Measurements from ENCODE around the gene C7orf33.

Gene C7orf33

DNA sequence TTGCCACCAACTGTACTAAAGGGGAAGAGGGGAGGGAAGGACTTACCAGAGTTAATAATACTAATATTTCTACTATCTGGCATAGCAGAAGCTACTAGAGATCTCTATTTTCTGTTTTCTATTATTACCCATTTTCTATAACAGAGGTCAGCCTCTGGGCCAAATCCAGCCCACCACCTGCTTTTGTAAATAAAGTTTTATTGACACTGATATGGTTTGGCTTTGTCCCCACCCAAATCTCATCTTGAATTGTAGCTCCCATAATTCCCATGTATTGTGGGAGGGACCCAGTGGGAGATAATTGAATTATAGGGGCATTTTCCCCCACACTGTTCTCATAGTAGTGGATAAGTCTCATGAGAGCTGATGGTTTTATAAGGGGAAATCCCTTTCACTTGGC, 62.2 kb downstream of the C7orf33 start:
- no peak overlapping the region for H3K4me3 ChIP-seq (replicated peaks; ENCODE audit: low read depth, low read length)
- H3K36me3 ChIP-seq (ENCODE audit: control insufficient read depth, insufficient read depth, low read length) = no peaks in the 10 kb centered on the region
- TF ChIP-seq, protein P1, sequence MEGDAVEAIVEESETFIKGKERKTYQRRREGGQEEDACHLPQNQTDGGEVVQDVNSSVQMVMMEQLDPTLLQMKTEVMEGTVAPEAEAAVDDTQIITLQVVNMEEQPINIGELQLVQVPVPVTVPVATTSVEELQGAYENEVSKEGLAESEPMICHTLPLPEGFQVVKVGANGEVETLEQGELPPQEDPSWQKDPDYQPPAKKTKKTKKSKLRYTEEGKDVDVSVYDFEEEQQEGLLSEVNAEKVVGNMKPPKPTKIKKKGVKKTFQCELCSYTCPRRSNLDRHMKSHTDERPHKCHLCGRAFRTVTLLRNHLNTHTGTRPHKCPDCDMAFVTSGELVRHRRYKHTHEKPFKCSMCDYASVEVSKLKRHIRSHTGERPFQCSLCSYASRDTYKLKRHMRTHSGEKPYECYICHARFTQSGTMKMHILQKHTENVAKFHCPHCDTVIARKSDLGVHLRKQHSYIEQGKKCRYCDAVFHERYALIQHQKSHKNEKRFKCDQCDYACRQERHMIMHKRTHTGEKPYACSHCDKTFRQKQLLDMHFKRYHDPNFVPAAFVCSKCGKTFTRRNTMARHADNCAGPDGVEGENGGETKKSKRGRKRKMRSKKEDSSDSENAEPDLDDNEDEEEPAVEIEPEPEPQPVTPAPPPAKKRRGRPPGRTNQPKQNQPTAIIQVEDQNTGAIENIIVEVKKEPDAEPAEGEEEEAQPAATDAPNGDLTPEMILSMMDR (IDR thresholded peaks at IDR 0.05; ENCODE audit: insufficient read depth, low read length, poor library complexity, severe bottlenecking) = no peak
- H3K27me3 ChIP-seq (replicated peaks; ENCODE audit: control insufficient read depth, insufficient read depth, low read length) = no peaks in the 10 kb centered on the region
- DNase-seq (ENCODE audit: extremely low read depth, insufficient read length) = no peak

DNA sequence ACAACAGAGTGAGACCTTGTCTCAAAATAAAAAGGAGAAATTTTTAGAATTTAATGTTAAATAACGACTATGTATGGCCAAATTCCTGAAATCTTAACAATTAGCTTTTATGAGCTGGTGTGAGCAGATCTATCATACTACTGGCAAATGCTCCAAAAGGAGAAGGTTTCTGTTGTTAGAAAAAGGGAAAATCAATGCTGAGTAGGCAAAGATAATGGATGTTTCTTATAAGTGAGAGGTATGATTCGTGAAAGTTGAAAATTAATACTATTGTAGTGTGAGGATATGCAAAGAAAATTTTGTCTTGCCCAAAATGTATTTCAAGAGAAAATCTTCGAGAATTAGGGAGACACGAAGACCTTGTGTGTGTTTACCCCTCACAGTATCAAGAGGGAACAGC, 67.4 kb downstream of the C7orf33 start:
- no peak for DNase-seq (ENCODE audit: extremely low read depth, insufficient read length)
- TF ChIP-seq, protein P1 (IDR thresholded peaks at IDR 0.05; ENCODE audit: insufficient read depth, low read length, poor library complexity, severe bottlenecking) = no peak
- H3K4me3 ChIP-seq (replicated peaks; ENCODE audit: low read depth, low read length) = no peak overlapping the region
- no peaks in the 10 kb centered on the region for H3K36me3 ChIP-seq (ENCODE audit: control insufficient read depth, insufficient read depth, low read length)
- no peaks in the 10 kb centered on the region for H3K27me3 ChIP-seq (replicated peaks; ENCODE audit: control insufficient read depth, insufficient read depth, low read length)

DNA sequence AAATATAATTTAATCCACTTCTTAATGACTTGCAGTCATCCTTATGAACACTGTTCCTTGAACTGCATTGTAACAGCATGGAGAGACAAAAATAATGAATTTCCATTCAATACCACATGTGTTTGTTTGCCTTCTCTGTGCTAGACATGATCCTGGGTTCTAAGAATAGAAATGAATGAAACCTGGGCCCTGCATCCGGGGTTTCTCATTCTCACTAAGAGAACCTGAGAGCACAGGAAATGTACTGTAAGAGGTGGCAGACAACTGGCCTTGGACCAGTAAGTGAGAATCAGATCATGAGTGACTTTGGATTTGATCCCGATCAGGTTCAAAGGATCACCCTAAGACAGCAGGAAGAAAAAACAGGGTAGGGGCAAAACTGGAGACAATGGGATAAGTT, 70.9 kb downstream of the C7orf33 start:
- Histone ChIP-seq H3K4me3 (replicated peaks; ENCODE audit: low read depth, low read length) (no peak overlapping the region), H3K36me3 (ENCODE audit: control insufficient read depth, insufficient read depth, low read length) (no peaks in the 10 kb centered on the region), H3K27me3 (replicated peaks; ENCODE audit: control insufficient read depth, insufficient read depth, low read length) (no peaks in the 10 kb centered on the region)
- DNase-seq (ENCODE audit: extremely low read depth, insufficient read length) = no peak
- TF ChIP-seq, protein P1 (IDR thresholded peaks at IDR 0.05; ENCODE audit: insufficient read depth, low read length, poor library complexity, severe bottlenecking) = no peak

DNA sequence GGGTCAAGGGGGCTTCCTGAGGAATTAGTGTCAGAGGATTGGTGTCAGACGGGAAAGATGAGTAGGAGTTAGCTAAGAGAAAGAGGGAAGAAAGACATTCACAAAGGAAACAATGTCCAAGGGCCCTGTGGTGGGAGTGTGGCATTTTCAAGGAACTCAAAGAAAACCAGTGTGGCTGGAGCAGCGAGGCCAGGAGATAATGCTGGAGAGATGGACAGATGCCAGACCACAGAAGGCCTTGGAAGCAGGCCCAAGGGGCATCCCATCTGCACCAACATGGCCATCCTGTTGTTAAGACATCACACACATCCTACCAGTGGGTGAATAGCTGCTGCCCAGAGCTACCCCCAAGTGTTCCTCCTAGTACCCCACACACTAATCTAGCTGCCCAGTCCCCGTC, 72.1 kb downstream of the C7orf33 start:
- Histone ChIP-seq H3K4me3 (replicated peaks; ENCODE audit: low read depth, low read length) (no peak overlapping the region), H3K36me3 (ENCODE audit: control insufficient read depth, insufficient read depth, low read length) (no peaks in the 10 kb centered on the region), H3K27me3 (replicated peaks; ENCODE audit: control insufficient read depth, insufficient read depth, low read length) (no peaks in the 10 kb centered on the region)
- no peak for DNase-seq (ENCODE audit: extremely low read depth, insufficient read length)
- TF ChIP-seq, protein P1 (IDR thresholded peaks at IDR 0.05; ENCODE audit: insufficient read depth, low read length, poor library complexity, severe bottlenecking) = no peak

DNA sequence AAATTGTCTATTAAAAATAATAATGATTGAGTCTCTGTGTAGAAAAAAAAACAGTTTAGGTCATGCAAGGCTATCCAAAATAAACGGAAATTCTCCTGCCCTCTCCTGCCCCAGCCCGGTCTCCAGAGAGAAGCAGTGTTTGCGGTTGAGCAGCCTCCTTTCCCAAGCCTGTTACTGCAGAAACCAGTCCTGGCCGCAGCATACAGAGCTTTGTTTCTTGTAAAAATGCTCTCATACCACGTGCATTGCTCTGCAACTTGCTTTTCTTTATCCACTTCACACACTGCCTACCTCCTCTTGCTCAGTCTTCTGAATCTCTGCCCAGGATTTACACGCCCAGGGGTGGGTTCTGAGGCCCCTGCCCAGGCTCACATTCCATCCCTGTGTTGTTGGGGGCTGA, 73.8 kb downstream of the C7orf33 start:
- no peak overlapping the region for H3K4me3 ChIP-seq (replicated peaks; ENCODE audit: low read depth, low read length)
- no peaks in the 10 kb centered on the region for H3K36me3 ChIP-seq (ENCODE audit: control insufficient read depth, insufficient read depth, low read length)
- TF ChIP-seq, protein P1 (IDR thresholded peaks at IDR 0.05; ENCODE audit: insufficient read depth, low read length, poor library complexity, severe bottlenecking) = no peak
- DNase-seq (ENCODE audit: extremely low read depth, insufficient read length) = no peak
- no peaks in the 10 kb centered on the region for H3K27me3 ChIP-seq (replicated peaks; ENCODE audit: control insufficient read depth, insufficient read depth, low read length)

DNA sequence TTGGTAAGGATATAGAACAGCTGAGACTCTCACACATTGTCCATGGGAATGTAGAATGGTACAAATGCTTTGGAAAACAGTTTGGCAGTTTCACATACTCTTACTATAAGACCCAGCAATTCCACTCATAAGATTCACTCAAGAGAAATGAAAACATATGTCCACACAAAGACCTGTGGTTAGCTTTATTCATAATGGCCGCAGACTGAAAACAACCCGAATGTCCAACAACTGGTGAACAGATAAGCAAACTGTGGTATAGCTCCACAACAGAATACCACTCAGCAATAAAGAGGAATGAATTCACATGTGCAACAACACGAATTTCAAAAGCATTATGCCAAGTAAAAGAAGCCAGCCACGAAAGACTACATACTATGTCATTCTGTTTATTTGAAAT, 74.7 kb downstream of the C7orf33 start:
- DNase-seq (ENCODE audit: extremely low read depth, insufficient read length) = no peak
- no peaks in the 10 kb centered on the region for H3K36me3 ChIP-seq (ENCODE audit: control insufficient read depth, insufficient read depth, low read length)
- no peaks in the 10 kb centered on the region for H3K27me3 ChIP-seq (replicated peaks; ENCODE audit: control insufficient read depth, insufficient read depth, low read length)
- TF ChIP-seq, protein P1 (IDR thresholded peaks at IDR 0.05; ENCODE audit: insufficient read depth, low read length, poor library complexity, severe bottlenecking) = no peak
- no peak overlapping the region for H3K4me3 ChIP-seq (replicated peaks; ENCODE audit: low read depth, low read length)

Measured in GM06990 (cell line).